Measurements from ENCODE around the gene NEK7.

NEK7 gene

GRCh38 chr1:198199105-198199504, 42.3 kb downstream of the NEK7 start:
- no peak for TF ChIP-seq CTCF (IDR thresholded peaks at IDR 0.05; ENCODE audit: insufficient read depth, low read depth, low read length, missing control alignments)
- no peak overlapping the region for H3K4me3 ChIP-seq (ENCODE audit: low read depth, low read length)
- DNase-seq (ENCODE audit: low read depth): peak; percentile 44

GRCh38 chr1:198201956-198202784, 45.4 kb downstream of the NEK7 start:
- no peak overlapping the region for H3K4me3 ChIP-seq (ENCODE audit: low read depth, low read length)
- DNase-seq (ENCODE audit: low read depth): peak; percentile 76
- no peak for TF ChIP-seq CTCF (IDR thresholded peaks at IDR 0.05; ENCODE audit: insufficient read depth, low read depth, low read length, missing control alignments)

GRCh38 chr1:198203434-198203833, 46.6 kb downstream of the NEK7 start:
- DNase-seq (ENCODE audit: low read depth): no peak
- no peak overlapping the region for H3K4me3 ChIP-seq (ENCODE audit: low read depth, low read length)
- TF ChIP-seq CTCF (IDR thresholded peaks at IDR 0.05; ENCODE audit: insufficient read depth, low read depth, low read length, missing control alignments): no peak

GRCh38 chr1:198205016-198205684, 48.4 kb downstream of the NEK7 start:
- DNase-seq (ENCODE audit: low read depth): no peak
- H3K4me3 ChIP-seq (ENCODE audit: low read depth, low read length): no peak overlapping the region
- TF ChIP-seq CTCF (IDR thresholded peaks at IDR 0.05; ENCODE audit: insufficient read depth, low read depth, low read length, missing control alignments): no peak

GRCh38 chr1:198206292-198206691, 49.5 kb downstream of the NEK7 start:
- no peak for TF ChIP-seq CTCF (IDR thresholded peaks at IDR 0.05; ENCODE audit: insufficient read depth, low read depth, low read length, missing control alignments)
- no peak overlapping the region for H3K4me3 ChIP-seq (ENCODE audit: low read depth, low read length)
- no peak for DNase-seq (ENCODE audit: low read depth)

- H3K4me3 ChIP-seq (ENCODE audit: low read depth, low read length): no peak overlapping the region
- no peak for TF ChIP-seq CTCF (IDR thresholded peaks at IDR 0.05; ENCODE audit: insufficient read depth, low read depth, low read length, missing control alignments)
- DNase-seq (ENCODE audit: low read depth): no peak
Observed at GRCh38 chr1:198211696-198212095, 54.9 kb downstream of the NEK7 start.

Data from GM12865 (cell line).